T-helper 2 cell (primary cell): Measurements from ENCODE around the gene CAPN13.

ENCODE experiments used
- DNase-seq, 5 experiments: peaks; one replicate each; pipeline versions ENCODE4 v3.0.0 to v3.0.0-alpha.2; 2012 to 2022

CAPN13 gene

DNA sequence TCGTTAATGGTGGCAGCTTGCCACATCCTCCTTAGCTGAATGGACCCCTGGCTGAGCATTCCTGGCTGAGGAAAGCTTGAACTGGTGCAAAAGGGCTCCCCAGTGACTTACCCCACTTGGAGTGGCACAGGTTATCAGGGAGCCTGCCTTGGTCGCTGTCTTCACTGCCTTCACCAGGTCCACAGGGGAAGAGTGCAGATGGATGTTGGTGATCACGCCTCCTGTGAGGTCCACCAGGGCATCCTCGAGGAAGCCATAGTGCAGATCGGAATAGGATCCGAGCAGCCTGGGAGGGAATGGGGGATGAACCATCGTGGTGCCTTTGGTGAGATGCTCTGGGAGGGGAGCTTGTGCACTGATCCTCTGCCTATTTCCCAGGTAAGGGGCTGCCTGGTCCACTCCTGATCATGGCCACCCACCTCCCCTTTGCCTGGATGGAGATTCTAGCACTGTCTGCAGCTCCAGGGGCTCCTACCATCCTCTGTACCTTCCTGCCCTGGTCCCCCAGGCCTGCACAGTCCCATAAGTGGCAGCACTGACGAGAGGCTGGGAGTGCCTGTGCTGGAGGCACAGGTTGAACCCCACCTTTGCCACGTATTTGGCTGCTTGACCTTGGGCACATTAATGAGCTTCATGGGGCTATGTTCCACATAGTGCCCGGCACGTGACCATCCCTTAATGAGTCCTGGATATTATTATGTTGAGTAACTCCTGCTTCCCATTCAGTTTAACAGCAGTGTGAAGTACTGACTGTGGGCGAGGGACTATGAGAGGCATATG lies 43.0 kb downstream of the CAPN13 start:
- DNase-seq, result no peak

DNA sequence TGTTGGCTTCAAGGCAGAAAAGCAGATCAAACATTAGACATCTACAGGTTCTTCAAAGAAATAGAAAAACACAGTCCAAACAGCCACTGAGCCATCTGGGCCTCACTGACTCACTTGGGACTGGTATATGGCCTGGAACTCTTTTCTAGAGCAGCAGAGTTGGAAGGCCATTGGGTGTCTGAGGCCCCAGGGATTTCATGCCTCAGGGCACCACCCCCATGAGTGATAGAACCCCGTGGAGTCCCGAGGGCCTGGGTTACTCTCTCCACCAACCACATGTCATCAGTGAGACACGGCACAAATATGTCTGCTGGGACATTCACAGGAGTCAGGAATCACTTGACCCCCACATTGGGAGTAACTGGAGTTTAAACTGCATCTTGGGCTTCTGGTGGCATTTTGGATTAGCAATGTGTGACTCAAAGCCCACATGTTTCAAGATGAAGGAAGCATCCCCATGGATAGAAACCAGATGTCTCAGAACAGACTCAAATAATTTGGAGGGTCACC lies 44.0 kb downstream of the CAPN13 start:
- no peak for DNase-seq

DNA sequence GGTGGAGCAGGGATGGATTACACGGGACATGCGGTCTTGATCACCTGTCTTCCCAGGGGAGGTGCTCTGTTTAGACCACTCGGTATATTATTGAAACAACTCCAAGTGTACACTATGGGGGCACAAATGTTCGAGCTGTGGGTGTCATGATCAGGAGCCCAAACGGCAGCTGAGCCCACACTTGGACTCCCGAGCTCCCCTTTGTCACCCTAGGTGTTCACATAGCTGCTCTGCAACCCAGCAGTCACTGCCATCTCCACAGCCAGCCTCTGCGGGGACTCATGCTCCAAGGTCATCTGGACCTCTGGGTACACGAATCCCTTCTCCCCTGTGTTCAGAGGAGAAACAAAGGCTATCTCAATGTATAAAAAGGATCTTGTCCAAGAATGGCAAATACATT lies 46.0 kb downstream of the CAPN13 start:
- DNase-seq, result no peak

GRCh38 chr2:30759481-30759880 lies 47.8 kb downstream of the CAPN13 start:
- DNase-seq, result no peak

DNA sequence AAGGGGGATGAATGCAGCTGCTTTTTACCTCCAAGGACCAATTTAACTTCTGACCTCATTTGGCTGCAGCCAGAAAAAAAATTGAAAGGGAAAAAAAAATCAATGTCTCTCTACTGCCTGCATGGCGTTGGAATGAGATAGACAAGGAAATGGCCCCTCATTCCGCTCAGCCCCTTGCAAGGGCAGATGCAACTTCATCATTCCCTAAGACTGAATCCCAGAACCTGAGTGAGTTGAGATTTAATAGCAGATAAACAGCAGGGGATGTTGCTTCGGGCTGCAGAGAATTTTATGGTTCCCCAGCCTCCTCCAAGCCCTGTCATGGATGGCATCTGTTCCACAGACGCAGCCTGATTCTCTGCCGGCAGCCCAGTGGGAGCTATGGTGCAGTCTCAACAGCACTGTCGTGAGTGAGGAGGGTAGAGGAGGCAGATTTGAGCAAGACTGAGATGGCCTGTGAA lies 49.0 kb downstream of the CAPN13 start:
- DNase-seq, result no peak

DNA sequence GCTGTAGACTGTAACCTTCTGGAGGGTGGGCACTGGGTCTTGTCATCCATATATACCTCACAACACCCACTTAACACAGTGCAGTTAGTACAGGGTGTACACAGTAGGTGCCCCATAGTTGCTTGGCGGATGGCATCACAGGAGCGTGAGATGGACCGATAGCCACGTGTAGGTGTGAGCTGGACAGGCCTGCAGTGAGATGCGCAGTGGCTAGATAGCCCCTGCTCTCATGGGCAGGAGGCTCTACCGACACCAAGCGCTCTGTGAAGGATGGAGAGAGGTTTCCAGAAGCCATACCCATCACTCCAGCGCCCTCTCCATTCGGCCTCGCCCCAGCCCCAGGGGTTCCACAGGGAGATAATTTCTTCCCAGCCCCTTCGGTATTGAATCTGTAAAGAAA lies 49.5 kb downstream of the CAPN13 start:
- no peak for DNase-seq

- DNase-seq, result no peak
Observed at GRCh38 chr2:30756971-30757370, 50.3 kb downstream of the CAPN13 start.

DNA sequence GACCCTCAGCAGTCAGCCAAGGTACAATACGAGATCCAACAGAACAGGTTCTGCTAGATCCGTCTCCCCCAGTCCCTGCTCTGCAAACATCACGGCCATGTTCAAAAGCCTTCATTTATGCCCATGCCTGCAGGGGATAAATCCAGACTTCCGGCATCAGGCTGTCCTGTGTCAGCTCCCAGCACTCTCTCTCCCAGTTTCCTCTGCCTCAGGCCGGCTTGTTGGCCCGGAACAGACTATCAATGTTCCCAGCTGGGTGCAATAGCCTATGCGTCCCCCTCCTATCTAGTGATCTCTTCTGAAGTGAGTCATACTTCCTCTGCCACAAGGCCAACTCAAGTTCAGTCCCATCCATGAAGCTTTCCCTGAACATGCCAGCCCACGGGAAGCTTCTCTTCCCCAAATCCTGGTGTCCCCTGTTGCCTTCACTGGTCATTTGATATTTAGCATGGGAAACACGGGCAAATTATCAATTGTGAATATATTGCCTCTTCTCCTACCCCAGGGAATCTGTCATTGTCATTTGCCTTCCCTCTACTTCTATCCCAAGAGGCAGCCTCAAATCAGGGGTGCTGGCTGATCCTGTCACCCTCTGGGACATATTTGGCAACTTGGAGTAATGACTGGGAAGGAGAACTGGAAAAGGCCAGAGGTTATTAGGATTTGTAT lies 51.1 kb downstream of the CAPN13 start:
- no peak for DNase-seq

- no peak for DNase-seq
Observed at GRCh38 chr2:30753630-30754029, 53.6 kb downstream of the CAPN13 start.

DNA sequence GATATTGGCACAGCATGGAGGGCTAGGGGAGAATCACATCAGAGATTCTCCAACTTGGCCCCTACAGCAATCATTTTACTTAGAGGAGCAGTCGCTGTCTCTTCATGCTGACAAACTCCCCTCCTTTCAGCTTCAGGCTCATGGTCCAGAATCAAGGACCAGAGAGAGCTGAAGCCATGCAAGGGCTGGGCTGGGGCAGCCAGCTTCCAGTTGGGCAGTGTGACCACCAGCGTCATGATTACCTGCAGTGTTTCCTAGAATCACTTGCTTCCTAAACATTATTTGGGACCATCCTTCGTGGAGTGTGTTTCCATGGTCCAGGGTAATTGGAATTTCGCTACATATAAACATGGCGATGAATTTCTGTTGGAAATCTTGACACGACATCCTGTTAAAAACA lies 54.4 kb downstream of the CAPN13 start:
- no peak for DNase-seq

- DNase-seq, result no peak
Observed at GRCh38 chr2:30747206-30747605, 60.0 kb downstream of the CAPN13 start.

- DNase-seq, result no peak
Observed at GRCh38 chr2:30744823-30745222, 62.4 kb downstream of the CAPN13 start.

GRCh38 chr2:30741576-30741975 lies 65.7 kb downstream of the CAPN13 start:
- DNase-seq, result no peak

- no peak for DNase-seq
Observed at GRCh38 chr2:30738141-30738911, 68.9 kb downstream of the CAPN13 start.

DNA sequence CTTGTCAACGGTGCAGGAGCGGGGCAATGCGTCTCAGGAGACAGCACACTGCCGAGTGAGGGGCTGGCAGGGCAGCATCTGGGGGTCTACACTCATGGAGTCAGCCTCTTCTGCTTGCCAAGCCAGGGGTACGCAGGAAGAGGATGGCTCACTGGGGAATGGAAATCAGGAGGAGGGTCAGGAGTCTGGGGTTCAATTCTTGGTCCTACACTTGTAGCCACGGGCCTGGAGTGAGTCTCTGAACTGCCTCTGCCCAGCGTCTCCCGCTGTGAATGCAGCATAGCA lies 70.0 kb downstream of the CAPN13 start:
- DNase-seq, result no peak

GRCh38 chr2:30736461-30737325 lies 70.6 kb downstream of the CAPN13 start:
- no peak for DNase-seq

DNA sequence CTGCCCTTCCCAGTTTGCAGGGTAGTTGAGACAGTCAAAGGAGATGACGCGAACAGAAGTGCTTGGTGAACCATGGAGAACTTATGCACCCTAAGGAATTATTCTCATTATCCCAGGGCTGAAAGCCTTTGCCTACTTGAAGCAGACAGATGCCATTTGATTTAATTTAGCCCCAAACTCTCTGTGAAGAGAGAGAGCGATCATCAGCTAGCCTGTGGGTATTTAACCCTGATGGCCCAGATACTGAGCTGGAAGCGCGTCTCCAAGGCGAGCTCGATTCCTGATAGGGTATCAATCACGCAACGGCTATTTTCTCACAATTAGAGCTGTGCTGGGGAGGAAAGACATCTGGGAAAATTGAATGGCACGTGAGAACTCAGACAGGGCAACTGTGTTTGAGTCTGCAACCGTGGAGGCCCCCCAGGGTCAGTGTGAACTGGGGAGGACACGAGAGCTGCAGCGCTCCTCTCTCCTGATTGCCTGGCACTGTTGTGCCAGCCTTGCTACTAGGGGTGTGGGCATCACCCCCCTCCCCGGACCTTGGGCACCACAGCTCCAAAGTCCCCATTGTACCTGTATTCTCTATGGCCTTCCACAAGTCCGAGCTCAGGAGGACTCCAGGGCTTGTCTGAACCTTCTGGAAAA lies 73.2 kb downstream of the CAPN13 start:
- DNase-seq, result no peak

- DNase-seq, result no peak
Observed at GRCh38 chr2:30732876-30733275, 74.4 kb downstream of the CAPN13 start.

DNA sequence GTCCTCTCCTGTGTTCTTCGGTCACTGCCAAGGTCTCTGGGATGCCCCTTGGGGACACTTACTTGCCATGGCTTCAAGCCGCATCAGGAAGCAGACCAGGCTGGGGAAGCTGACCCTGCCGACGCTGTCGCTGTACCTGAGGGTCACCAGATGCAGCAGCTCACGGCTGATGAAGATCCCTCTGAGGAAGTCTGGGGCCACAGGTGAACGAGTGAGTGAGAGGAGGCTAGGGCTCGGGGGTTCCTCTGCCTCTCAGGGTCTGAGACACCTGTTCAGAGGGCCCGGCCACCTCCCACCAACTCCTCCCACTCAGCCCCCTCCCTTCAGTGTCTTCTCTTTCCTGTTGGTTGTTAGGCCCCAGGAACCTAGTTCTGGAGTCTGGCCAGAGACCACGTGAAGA lies 74.9 kb downstream of the CAPN13 start:
- DNase-seq, result no peak

DNA sequence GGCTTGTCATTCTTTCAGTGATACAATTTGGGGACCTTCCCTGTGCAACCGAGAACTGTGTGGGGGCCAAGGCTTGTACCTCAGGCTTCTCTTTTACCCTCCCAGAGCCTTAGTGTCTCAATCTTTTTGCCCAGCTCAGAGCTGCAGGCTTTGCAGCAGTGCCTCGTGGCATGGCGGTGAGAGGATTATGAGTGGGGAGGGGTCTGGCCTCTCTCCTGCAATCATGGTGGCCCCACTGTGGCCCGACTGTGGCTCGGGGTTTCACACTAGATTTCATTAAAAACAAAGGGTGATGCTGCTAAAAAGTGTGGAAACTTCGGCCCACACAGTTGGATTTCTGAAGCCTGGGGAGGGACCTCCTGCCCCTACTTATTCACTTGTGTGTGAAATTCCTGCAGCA lies 75.5 kb downstream of the CAPN13 start:
- no peak for DNase-seq

DNA sequence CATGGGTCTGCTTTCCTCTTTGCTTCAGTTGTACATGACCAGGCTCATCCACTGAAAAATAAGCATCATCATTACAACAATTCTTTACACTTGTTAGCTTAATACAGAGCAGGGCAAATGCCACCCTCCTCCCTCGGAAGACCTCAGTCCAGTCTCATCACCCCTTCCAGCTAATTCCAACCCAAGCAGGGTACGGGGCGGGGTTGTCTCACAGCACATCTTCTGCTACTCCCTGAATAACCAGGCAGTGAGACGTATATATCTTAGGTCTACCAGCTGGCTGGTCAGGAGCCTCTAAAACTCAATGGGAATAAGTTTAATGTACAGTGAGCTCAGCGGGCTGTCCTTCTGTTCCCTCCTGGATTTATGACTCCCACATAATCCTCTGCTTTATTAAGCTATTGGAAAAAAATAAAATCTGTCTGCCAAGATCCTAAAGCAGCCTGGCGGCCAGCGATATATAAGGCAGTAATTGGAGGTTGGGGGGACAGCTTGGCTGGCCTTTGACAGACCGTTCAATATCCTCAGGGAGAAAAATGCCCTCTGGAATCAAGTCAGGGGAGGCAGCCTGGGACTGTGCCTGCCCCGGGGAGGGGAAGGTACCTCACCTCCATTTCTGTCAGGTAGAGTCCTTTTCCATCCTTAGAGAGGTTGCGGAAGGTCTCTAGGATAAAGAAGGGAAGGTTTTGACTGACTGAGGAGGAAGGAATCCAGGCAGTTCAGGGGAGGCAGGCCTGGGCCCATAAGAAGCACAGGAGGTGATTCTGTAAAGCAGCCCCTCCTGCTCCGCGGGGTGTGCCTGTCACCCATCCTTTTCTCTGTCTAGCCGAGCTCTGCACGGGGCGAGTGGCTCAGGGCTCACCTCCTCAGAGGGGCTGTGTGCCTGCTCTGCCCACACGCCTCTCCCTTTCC lies 76.3 kb downstream of the CAPN13 start:
- no peak for DNase-seq
